Measurements from ENCODE around the gene DLGAP1. TPM values are rescaled to one million over a fixed set of nuclear protein-coding genes. Genes with fewer than 3 reads are reported as not detected.

DLGAP1 gene
- total and polyA plus RNA-seq, 2 of the 13 experiments (the other 11 are each of a cell fraction or from before 2014, with no cell fraction given), result 0.01 TPM; not detected in 1

- peak; percentile 31; the same call in 1 of the 2 replicates for TF ChIP-seq THAP9 (CRISPR knock-in tag; IDR thresholded peaks at IDR 0.05; ENCODE audit: borderline replicate concordance)
- 0 out of 2 replicates have a peak, but pooled peaks have one; percentile 42 for TF ChIP-seq ZNF619 (CRISPR knock-in tag; IDR thresholded peaks at IDR 0.05)
- peak; percentile 81 for TF ChIP-seq GABPB1 (CRISPR knock-in tag; IDR thresholded peaks at IDR 0.05)
- TF ChIP-seq SALL1 (CRISPR knock-in tag; IDR thresholded peaks at IDR 0.05), result peak; percentile 93
- TF ChIP-seq IKZF4 (CRISPR knock-in tag; IDR thresholded peaks at IDR 0.05; ENCODE audit: borderline replicate concordance, low read depth, not compliant biosample characterization), result no peak
- TF ChIP-seq ZNF605 (CRISPR knock-in tag; IDR thresholded peaks at IDR 0.05), result peak; percentile 66
- TF ChIP-seq ZNF263 (CRISPR knock-in tag; IDR thresholded peaks at IDR 0.05), result peak; percentile 93
- no peak; the same call in none of the 2 replicates for TF ChIP-seq ZFX (CRISPR knock-in tag; IDR thresholded peaks at IDR 0.05; ENCODE audit: low read depth)
- TF ChIP-seq RFX3 (CRISPR knock-in tag; IDR thresholded peaks at IDR 0.05), result no peak
- no peak for TF ChIP-seq RARG (CRISPR knock-in tag; IDR thresholded peaks at IDR 0.05; ENCODE audit: low read depth)
- no peak for TF ChIP-seq ZNF382 (CRISPR knock-in tag; IDR thresholded peaks at IDR 0.05; ENCODE audit: borderline replicate concordance)
- peak; percentile 21; the same call in 1 of the 2 replicates for TF ChIP-seq GATA4 (IDR thresholded peaks at IDR 0.05; ENCODE audit: borderline replicate concordance, low read depth)
- peak; percentile 75 for TF ChIP-seq HNRNPK (IDR thresholded peaks at IDR 0.05; ENCODE audit: low read depth, low read length, poor library complexity, severe bottlenecking)
- TF ChIP-seq ZBTB4 (CRISPR knock-in tag; IDR thresholded peaks at IDR 0.05; ENCODE audit: borderline replicate concordance), result 0 out of 2 replicates have a peak, but pooled peaks have one; percentile 50
- TF ChIP-seq MYC (CRISPR knock-in tag; IDR thresholded peaks at IDR 0.05; ENCODE audit: borderline replicate concordance), result peak; percentile 88; the same call in 1 of the 2 replicates
Observed at GRCh38 chr18:3447895-3448837, 1006.9 kb downstream of the DLGAP1 start (continued).

All from HepG2 (cell line).